ENCODE results near the gene GRK4.
"Not testable (repeated sequence)": the region's sequence is repeated elsewhere in the genome, so short reads cannot be mapped to it uniquely, and the experiment has no call there.

GRCh38 chr4:2918300-2918699 lies 45.1 kb upstream of the GRK4 start:
- TF ChIP-seq POLR2A, CTCF (IDR thresholded peaks at IDR 0.05): not testable (repeated sequence)
